Fibroblast of lung (primary cell): Measurements from ENCODE around the gene OSBPL6. TPM values are rescaled to one million over a fixed set of nuclear protein-coding genes. Genes with fewer than 3 reads are reported as not detected.

Experiments used
- DNase-seq, 2 donors: peaks; one replicate each; pipeline versions ENCODE4 v3.0.0 to v3.0.0-alpha.2; 2010; ENCODE audit warnings: low read depth in 2 of 2
- H2AFZ ChIP-seq: 2 replicates; pipeline ENCODE4 v1.5.1; 2012; ENCODE audit warnings: low read length, control low read depth, inconsistent platforms
- H3K27ac ChIP-seq: 2 replicates; pipeline ENCODE4 v1.5.1; 2011; ENCODE audit warnings: low read length, control low read depth; ENCODE audit not compliant: insufficient read depth
- H3K27me3 ChIP-seq: 2 replicates; pipeline ENCODE4 v1.5.1; 2011; ENCODE audit warnings: mild to moderate bottlenecking, low read length; ENCODE audit not compliant: control insufficient read depth, insufficient read depth
- H3K36me3 ChIP-seq: 2 replicates; pipeline ENCODE4 v1.5.1; 2011; ENCODE audit warnings: low read length; ENCODE audit not compliant: control insufficient read depth, insufficient read depth
- H3K4me1 ChIP-seq: 2 replicates; pipeline ENCODE4 v1.5.1; 2011; ENCODE audit warnings: low read length; ENCODE audit not compliant: control insufficient read depth, insufficient read depth; ENCODE audit errors: extremely low read depth
- H3K4me2 ChIP-seq: 2 replicates; pipeline ENCODE4 v1.5.1; 2011; ENCODE audit warnings: low read length, control low read depth; ENCODE audit not compliant: insufficient read depth; ENCODE audit errors: extremely low read depth
- H3K4me3 ChIP-seq, 4 experiments: fragments of 200-600 bp in 1 of 4; sonication (generic) in 1 of 4; replicated peaks in 1 of 4; 2 replicates each; pipeline ENCODE4 v1.5.1; 2011 to 2016; ENCODE audit warnings: low read length in 4 of 4, low read depth in 3 of 4, mild to moderate bottlenecking in 3 of 4, control low read depth in 2 of 4, inconsistent platforms in 1 of 4, mixed read lengths in 1 of 4; ENCODE audit not compliant: insufficient read depth in 1 of 4; ENCODE audit errors: control extremely low read depth in 1 of 4
- H3K79me2 ChIP-seq: 2 replicates; pipeline ENCODE4 v1.5.1; 2012; ENCODE audit warnings: mild to moderate bottlenecking, low read length, inconsistent platforms; ENCODE audit not compliant: control insufficient read depth, insufficient read depth
- H3K9ac ChIP-seq: 2 replicates; pipeline ENCODE4 v1.5.1; 2011; ENCODE audit warnings: mild to moderate bottlenecking, low read length, control low read depth; ENCODE audit not compliant: insufficient read depth
- H3K9me3 ChIP-seq: 2 replicates; pipeline ENCODE4 v1.5.1; 2012; ENCODE audit warnings: low read depth, low read length; ENCODE audit not compliant: control insufficient read depth, insufficient read depth
- H4K20me1 ChIP-seq: 2 replicates; pipeline ENCODE4 v1.5.1; 2011; ENCODE audit warnings: low read length; ENCODE audit not compliant: control insufficient read depth, insufficient read depth; ENCODE audit errors: extremely low read depth
- CTCF ChIP-seq, 2 donors: IDR thresholded peaks in 1 of 2; conservative IDR thresholded peaks in 1 of 2; 1 replicate in 1 of 2; 2 replicates in 1 of 2; pipeline ENCODE4 v1.5.1; 2011 to 2012; ENCODE audit warnings: low read length in 2 of 2, control low read depth in 1 of 2, inconsistent platforms in 1 of 2, low read depth in 1 of 2, mild to moderate bottlenecking in 1 of 2
- EZH2 ChIP-seq: IDR thresholded peaks from 2 replicates; pipeline ENCODE4 v1.5.1; 2012; ENCODE audit warnings: low read length, control low read depth, mild to moderate bottlenecking; ENCODE audit errors: missing control alignments
- polyA plus RNA-seq, 2 donors: library from polyadenylated mRNA; depleted of rRNA in 1 of 2; stranded (reverse) in 1 of 2; unstranded in 1 of 2; fragments of >200 nt; gene quantifications; 2 replicates each; pipeline ENCODE4 v1.2.1, GENCODE V29; 2011 to 2012; ENCODE audit warnings: missing spikeins in 1 of 2
- total RNA-seq: library from RNA; depleted of rRNA; stranded (reverse); fragments of >200 nt; gene quantifications from 2 replicates; pipeline ENCODE4 v1.2.1, GENCODE V29; 2014

OSBPL6 gene
- total and polyA plus RNA-seq, 2 donors (not counting 1 experiment from before 2014, with no cell fraction given), result 1.0 to 5.3 TPM

GRCh38 chr2:178296394-178297090 is 102.2 kb downstream of the OSBPL6 start:
- H3K4me1 ChIP-seq, result no peaks in the 10 kb centered on the region
- TF ChIP-seq EZH2 (no peak), CTCF (conservative IDR thresholded peaks at IDR 0.05 in 1 of 2, IDR thresholded peaks at IDR 0.05 in 1 of 2; ENCODE audit: low read depth in 1 of 2, low read length in 2 of 2) (no peak)
- no peak overlapping the region for H3K4me2 ChIP-seq
- DNase-seq, result no peak
- H3K9ac ChIP-seq, result no peak overlapping the region
- H3K36me3 ChIP-seq, result no peaks in the 10 kb centered on the region
- H3K4me3 ChIP-seq, result no peak overlapping the region
- no peaks in the 10 kb centered on the region for H3K79me2 ChIP-seq
- H3K27me3 ChIP-seq, result no peaks in the 10 kb centered on the region
- H3K27ac ChIP-seq, result no peak overlapping the region
- H4K20me1 ChIP-seq, result no peaks in the 10 kb centered on the region
- H3K9me3 ChIP-seq, result no peaks in the 10 kb centered on the region
- H2AFZ ChIP-seq, result no peak overlapping the region

- H4K20me1 ChIP-seq, result no peaks in the 10 kb centered on the region
- H2AFZ ChIP-seq, result no peak overlapping the region
- no peaks in the 10 kb centered on the region for H3K27me3 ChIP-seq
- no peaks in the 10 kb centered on the region for H3K9me3 ChIP-seq
- H3K36me3 ChIP-seq, result no peaks in the 10 kb centered on the region
- TF ChIP-seq CTCF (conservative IDR thresholded peaks at IDR 0.05 in 1 of 2, IDR thresholded peaks at IDR 0.05 in 1 of 2; ENCODE audit: low read depth in 1 of 2, low read length in 2 of 2), result no peak
- H3K27ac ChIP-seq, result no peak overlapping the region
- no peak for DNase-seq
- no peak overlapping the region for H3K9ac ChIP-seq
- H3K4me3 ChIP-seq, result no peak overlapping the region
- no peaks in the 10 kb centered on the region for H3K4me1 ChIP-seq
- H3K4me2 ChIP-seq, result no peak overlapping the region
- no peaks in the 10 kb centered on the region for H3K79me2 ChIP-seq
Observed at GRCh38 chr2:178297091-178297411, 102.7 kb downstream of the OSBPL6 start.

- no peak overlapping the region for H3K27ac ChIP-seq
- no peaks in the 10 kb centered on the region for H3K4me1 ChIP-seq
- DNase-seq, result peak; percentile 24 to 62
- TF ChIP-seq EZH2, result no peak
- no peak for TF ChIP-seq CTCF (conservative IDR thresholded peaks at IDR 0.05 in 1 of 2, IDR thresholded peaks at IDR 0.05 in 1 of 2; ENCODE audit: low read depth in 1 of 2, low read length in 2 of 2)
- no peaks in the 10 kb centered on the region for H3K9me3 ChIP-seq
- H3K36me3 ChIP-seq, result no peaks in the 10 kb centered on the region
- peaks cover 2% of the 10 kb centered on the region for H4K20me1 ChIP-seq
- H3K9ac ChIP-seq, result no peak overlapping the region
- H3K4me2 ChIP-seq, result no peak overlapping the region
- H3K4me3 ChIP-seq, result no peak overlapping the region
- H3K79me2 ChIP-seq, result no peaks in the 10 kb centered on the region
- H3K27me3 ChIP-seq, result no peaks in the 10 kb centered on the region
- no peak overlapping the region for H2AFZ ChIP-seq
Observed at GRCh38 chr2:178298785-178299212, 104.5 kb downstream of the OSBPL6 start.
